Stimulated activated CD8-positive, alpha-beta memory T cell treated with anti-CD3 and anti-CD28 coated beads, Interleukin-15, amount 100 ng/mL, for 48 hours (primary cell): ENCODE data around the gene PPP1R8.
A peak's percentile ranks its signal among the peaks of the same experiment; 100 is the strongest.
"Not testable (repeated sequence)": the region's sequence is repeated elsewhere in the genome, so short reads cannot be mapped to it uniquely, and the experiment has no call there.

Experiments
- DNase-seq, 2 donors: peaks; one replicate each; pipeline ENCODE4 v3.0.0-alpha.2; 2020; ENCODE audit warnings: low read depth in 2 of 2

PPP1R8 gene

DNA sequence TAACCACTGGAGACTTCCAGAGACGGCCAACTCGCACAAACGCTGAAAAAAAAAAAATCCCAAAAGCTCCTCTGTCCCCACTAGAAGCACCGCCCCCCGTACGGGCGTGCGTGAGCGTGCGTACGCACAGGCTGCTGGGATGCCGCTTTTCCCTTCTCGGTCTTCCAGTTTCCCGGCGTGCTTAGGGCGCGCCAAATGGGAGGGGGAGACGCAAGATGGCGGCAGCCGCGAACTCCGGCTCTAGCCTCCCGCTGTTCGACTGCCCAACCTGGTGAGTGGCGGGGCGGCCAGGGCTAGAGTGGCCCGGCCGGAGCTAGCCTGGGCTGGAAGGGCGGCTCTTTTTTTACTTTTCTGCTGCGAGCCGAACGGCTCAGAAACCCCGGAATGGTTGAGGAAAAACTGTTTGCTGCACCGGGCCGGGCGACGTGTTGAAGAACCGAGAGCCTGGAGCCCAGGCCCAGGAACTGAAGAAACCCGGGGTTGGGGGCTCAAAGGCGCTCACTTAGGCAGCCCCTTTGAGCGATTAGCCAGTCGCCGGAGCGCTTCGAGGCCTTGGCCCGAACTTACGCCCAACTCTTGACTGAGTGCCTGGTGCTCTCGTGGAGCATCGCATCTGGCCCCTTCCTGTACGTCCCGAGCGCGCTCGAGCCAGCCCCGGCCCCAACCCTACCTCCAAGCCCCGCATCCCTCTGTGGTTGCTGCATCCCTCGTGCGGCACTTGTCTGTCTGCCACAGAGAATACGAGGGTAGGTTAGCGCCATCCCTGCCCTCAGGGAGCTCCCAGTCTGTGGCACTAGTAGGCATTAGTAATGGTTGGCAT, at the start of gene PPP1R8:
Gene PPP1R8, plus strand, starts transcription at position 162 of the 820 bp plus-strand sequence. Its CDS starts 54 bp downstream, at position 216.
- peak; percentile 87 to 91 for DNase-seq

DNA sequence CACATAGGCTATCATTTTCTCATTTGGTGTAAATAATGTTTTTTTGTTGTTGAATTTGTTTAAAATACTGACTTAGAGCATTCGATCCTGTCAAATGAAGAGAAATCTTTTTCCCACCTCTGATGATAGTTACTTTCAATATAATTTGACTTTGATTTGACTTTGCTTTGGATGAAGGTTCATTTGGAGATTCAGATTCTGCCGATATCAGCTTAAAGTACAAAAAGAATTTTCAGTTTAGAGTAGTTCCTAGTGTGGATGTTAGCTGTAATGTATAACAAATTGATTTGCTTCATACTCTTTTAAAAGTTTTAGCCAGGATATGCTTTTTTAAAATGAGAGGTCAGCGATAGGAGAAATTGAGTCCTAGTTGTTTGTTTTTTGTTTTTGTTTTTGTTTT, 47.6 kb upstream of the PPP1R8 start:
- DNase-seq: no peak

DNA sequence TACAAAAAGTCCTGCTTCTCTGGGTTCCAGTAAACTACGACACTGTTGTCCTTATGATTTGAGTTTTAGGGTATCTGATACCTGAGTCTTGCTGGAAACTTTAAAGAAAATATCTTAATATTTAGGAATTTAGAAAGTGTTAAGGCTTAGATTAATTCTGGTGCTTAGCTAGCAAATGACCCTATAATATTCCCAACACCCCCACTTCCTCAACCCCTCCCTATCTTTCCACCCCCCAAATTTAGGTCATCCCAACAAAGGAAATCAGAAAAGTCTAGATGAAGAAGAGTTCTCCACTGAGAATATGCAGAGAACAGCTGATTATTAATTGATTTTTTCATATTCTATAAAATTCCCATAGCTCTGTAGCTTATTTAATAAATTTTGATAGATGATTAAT, 45.9 kb upstream of the PPP1R8 start:
- no peak for DNase-seq

DNA sequence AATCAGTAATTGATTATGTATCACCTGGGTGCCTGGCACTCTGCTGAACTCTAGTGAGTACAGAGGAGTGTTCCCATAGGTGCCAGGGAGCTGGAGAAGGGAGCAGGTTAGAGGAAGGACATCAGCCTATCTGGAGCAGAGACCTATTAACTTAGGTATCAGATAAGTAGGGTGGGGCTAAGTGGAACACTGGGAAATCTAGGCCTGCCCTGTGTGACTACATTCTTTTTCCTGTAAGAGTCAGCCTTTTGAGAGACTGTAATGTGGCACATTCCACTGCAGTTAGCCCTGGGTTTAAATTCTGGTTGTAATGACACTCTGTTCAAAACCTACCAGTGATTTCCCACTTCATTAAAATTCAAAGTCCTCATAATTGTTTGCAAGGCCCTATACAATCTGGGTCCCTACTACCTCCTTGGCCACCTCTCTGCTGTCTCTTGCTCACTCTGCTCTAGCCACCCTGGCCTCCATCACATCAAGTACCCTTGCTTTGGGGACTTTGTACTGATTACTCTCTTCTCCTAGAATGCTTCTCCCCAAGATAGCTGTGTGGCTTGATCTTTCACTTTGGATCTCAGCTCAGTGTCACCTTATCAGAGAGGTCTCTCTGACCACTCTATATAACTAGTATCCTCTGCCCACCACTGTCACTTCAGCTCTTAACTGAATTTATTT, 44.7 kb upstream of the PPP1R8 start:
- no peak for DNase-seq

DNA sequence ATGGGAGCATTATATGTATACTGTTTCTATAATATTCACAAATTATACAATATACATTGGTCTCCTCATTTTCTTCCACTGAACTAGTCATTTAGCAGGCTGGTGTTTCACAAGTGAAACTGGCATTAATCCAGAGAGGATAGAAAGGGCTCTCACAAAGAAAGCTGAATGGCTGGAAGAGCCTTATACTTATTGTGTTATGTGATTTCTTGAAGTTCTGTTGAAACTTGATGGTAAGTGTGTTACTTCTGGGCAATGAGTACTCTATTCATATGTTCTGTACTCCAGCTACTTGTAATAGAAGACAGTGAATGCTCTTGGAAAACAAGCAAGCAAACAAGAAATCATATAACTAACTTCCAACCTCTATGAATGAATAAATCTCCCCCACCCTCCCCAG, 42.7 kb upstream of the PPP1R8 start:
- DNase-seq: no peak

DNA sequence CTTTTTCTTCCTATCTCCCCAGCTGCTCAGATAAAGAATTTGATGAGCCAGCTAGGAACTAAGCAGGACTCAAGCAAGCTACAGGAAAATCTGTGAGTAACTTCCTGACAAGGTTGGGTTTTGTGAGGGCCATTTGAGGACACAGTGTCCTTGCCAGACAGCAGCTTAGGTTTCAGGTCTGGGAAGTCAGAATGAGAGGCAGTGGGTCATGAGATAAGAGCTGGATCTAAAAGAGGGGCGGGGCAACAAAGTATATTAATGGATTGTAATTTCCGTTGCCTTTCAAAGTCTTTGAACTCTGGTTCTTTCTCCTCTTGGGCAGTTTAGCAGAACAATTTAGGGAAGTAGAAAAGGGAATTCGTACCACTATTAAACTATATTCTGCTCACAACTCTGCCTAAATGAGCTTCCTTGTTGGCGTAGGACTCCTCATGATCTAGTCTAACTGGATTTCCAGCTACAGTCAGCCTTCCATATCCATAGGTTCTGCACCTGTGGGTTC, 41.0 kb upstream of the PPP1R8 start:
- no peak for DNase-seq

DNA sequence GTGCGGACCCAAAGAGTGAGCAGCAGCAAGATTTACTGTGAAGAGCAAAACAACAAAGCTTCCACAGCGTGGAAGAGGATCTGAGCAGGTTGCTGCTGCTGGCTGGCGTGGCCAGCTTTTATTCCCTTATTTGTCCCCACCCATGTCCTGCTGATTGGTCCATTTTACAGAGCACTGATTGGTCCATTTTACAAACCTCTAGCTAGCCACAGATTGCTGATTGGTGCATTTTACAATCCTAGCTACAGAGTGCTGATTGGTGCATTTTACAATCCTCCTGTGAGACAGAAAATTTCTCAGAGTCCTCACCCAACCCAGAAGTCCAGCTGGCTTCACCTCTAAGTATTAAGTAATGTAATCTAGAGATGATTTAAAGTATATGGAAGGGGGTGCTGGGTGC, 40.3 kb upstream of the PPP1R8 start:
- not testable (repeated sequence) for DNase-seq

DNA sequence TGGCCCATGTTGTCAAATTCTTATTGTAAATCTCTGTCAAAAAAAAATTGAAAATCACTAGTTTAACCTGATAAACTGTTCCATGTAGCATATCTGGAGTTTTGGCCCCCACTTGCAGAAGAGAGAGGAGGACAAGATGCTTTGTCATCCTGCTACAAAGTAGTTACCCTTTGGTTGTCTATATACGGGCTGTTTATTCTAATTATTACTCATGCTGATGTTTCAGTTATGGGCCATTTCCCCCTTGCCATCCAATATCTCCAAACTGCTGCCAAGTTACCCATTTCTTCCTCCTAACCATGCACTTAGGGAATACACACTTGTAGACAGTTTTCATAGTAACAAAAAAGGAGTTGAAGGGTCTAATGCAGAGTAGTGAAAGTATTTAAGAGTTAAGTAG, 35.0 kb upstream of the PPP1R8 start:
- DNase-seq: no peak

DNA sequence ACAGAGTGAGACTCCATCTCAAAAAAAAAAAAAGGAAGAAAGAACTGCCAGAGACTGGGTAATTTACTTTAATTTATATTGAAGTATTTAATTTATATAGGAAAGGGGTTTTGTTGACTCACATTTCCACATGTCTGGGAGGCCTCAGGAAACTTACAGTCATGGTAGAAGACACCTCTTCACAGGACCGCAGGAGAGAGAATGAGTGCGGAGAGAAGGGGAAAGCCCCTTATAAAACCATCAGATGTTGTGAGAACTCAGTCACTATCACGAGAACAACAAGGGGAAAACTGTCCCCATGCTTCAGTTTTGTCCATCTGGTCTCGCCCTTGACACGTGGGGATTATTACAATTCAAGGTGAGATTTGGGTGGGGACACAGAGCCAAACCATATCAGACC, 25.8 kb upstream of the PPP1R8 start:
- no peak for DNase-seq

DNA sequence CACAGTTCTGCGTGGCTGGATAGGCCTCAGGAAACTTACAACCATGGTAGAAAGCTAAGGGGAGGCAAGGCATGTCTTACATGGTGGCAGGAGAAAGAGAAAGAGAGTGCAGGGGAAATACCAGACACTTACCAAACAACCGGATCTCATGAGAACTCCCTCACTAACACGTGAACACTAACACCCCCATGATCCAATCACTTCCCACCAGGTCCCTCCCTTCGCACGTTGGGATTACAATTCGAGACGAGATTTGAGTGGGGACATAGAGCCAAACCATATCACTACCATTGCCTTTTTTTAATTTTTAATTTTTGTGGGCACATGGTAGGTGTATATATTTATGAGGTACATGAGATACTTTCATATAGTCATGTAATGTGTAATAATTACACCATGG, 23.8 kb upstream of the PPP1R8 start:
- no peak for DNase-seq

DNA sequence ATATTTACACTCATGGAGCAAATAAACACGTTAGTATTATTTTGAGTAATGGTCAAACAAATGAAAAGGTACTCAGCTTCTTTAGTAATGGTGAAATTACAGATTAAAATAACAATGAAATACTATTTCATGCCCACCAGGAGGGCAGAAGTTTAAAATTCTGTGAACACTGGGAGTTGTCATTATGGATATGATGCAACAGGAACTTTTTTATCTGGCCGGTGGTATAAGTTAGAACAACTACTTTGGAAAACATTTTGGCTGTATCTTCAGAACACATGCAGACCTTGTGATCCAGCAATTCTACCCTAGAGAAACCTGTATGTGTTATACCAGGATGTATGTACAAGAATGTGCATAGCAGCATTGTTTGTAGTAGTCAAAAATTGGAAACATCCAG, 23.2 kb upstream of the PPP1R8 start:
- no peak for DNase-seq

DNA sequence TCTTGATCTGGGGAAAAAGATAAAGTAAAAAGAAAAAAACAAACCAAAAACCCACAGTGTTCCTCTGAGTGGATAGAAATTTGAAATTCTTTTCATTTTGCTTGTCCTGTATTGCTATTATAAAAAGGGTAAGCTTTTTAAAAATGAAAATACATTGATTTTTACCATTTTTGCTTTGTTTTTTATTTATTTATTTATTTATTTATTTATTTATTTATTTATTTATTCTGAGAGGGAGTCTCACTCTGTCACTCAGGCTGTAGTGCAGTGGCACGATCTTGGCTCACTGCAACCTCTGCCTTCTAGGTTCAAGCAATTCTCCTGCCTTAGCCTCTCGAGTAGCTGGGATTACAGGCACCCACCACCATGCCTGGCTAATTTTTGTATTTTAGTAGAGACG, 22.5 kb upstream of the PPP1R8 start:
- not testable (repeated sequence) for DNase-seq

DNA sequence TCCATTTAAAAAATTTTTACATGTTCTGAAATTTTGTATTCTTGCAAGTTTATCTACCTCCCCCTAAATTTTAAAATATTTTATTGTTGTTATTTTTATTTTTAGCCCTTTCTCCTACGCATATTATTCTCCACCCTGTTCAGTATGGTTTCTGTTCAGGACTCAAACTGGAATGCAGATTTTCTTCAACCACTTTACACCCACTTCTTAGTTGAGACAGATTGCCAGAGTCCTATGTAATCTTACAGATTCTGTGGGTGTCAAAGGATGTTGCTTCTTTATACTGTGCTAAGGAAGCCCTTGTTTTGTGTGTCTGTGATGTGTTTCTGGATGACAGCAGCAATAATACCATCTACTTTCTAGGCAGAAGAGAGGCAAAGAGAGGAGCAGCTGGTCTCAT, 20.7 kb upstream of the PPP1R8 start:
- no peak for DNase-seq

DNA sequence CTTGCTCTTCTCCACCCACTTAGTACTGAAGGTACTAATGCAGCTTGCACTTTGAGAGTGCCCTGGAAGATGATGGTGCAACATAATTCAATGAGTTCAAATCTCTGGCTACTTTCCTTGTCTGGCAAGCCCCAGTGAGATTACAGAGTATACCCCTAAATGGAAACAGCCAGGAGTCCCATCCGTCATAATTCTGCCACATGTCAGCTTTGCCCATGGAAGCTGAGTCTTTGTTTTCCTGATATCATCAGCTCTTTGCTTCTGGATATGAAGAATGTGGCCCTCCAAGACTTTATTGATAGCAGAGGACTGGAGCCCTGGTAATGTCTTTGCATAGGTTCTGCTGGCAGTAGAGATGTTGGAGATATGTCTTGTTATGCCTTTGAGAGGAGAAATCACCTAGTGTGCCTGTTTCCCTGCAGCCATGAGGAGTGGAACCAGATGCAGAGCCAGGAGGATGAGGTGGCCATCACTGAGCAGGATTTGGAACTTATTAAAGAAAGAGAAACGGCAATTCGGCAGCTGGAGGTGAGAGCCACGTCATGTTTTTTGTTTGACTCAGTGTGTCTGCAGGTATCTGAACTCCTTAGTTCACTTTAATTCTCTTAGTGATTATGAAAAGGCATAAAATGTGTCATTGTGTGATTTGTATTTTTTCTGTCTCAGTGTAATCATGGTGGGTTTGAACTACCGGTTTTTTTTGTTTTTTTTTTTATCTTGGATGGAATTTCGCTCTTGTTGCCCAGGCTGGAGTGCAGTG, 18.7 kb upstream of the PPP1R8 start:
- DNase-seq: no peak

DNA sequence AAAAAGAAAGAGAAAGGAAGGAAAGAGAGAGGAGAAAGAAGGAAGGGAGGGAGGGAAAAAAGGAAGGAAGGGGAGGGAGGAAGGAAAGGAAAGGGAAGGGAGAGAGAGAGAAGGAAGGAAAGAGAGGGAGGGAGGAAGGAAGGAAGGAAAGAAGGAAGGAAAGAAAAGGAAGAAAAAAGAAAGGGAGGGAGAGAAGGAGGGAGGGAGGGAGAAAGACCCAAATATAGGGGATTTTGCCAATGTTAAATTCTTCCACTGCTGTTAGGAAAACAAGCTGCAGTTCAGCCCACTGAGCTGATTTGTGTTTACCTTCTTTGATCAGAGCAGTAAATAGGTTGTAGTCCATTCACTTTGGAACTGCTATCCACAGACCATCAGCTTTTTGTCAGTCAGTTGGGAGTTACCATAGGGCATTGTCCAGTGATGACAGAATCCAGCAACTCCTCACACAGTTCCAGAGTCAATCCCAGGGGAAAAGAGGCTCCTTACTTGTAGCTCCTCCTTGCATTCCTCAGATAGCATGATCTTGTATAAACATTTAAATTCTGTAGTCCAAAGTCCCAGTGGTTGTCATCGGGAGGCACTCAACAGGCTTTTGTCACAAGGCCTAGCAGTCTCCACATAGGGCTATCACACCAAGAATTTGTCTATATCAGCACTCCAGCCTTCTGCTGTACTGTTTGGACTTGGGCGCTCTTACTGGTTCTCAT, 13.5 kb upstream of the PPP1R8 start:
- DNase-seq: no peak

DNA sequence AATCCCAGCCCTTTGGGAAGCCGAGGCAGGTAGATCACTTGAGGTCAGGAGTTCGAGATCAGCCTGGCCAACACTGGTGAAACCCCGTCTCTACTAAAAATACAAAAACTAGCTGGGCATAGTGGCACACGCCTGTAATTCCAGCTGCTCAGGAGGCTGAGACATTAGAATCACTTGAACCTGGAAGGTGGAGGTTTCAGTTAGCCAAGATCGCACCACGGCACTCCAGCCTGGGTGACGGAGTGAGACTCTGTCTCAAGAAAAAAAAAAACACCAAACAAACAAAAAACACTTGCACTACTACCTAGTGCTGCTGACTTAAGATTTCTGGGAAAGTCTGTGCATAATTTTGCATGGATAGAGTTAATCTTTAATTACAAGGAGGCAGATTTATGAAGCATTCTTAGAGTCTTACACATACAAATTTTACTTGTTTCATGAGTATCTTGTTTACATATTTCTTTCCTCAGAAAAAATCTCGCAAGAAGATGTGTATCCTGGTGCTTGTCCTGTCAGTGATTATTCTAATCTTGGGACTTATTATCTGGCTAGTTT, 8.7 kb upstream of the PPP1R8 start:
- no peak for DNase-seq

DNA sequence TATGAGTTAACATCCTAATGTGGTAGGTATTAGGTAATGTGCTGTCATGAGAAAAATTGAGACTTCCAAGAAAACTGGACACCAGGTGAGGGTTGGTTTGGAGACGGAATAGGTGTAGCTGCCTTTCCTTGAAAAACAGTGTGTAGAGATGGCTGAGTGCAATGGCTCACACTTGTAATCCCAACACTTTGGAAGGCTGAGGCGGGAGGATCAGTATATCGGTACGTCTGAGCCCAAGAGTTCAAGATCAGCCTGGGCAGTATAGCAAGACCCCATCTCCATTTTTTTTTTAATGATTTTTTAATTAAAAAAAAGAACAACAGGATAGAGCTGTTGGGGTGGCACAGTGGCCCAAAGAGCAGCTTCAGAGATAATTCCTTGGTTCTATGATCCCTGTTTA, 6.8 kb upstream of the PPP1R8 start:
- DNase-seq: no peak

DNA sequence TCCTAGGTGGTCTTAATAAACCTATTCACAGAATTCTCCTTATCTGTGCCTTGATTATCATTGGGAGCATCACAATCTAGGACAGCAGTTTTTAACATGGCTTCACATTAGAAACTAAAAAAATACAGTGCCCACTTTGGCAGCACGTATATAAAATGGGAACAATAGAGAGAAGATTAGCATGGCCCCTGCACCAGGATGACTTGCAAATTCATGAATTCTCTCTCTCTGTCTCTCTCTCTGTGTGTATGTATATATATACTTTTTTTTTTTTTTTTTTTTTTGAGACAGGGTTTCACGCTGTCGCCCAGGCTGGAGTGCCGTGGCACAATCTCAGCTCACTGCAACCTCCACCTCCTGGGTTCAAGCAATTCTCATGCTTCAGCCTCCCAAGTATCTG, 6.2 kb upstream of the PPP1R8 start:
- DNase-seq: no peak

DNA sequence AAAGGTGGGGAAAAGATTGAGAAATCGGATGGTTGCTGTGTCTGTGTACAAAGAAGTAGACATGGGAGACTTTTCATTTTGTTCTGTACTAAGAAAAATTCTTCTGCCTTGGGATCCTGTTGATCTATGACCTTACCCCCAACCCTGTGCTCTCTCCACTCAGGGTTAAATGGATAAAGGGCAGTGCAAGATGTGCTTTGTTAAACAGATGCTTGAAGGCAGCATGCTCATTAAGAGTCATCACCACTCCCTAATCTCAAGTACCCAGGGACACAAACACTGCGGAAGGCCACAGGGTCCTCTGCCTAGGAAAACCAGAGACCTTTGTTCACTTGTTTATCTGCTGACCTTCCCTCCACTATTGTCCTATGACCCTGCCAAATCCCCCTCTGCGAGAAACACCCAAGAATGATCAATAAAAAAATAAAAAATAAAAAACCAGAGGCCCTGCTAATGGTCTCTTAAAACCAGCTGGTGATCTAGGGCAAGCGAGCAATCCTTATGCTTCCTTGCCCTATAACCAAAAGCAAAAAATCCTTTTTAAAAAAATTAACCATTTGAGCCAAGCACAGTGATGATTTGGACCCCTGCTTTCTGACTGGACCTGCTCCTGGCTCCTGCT, 1.1 kb upstream of the PPP1R8 start:
- not testable (repeated sequence) for DNase-seq

DNA sequence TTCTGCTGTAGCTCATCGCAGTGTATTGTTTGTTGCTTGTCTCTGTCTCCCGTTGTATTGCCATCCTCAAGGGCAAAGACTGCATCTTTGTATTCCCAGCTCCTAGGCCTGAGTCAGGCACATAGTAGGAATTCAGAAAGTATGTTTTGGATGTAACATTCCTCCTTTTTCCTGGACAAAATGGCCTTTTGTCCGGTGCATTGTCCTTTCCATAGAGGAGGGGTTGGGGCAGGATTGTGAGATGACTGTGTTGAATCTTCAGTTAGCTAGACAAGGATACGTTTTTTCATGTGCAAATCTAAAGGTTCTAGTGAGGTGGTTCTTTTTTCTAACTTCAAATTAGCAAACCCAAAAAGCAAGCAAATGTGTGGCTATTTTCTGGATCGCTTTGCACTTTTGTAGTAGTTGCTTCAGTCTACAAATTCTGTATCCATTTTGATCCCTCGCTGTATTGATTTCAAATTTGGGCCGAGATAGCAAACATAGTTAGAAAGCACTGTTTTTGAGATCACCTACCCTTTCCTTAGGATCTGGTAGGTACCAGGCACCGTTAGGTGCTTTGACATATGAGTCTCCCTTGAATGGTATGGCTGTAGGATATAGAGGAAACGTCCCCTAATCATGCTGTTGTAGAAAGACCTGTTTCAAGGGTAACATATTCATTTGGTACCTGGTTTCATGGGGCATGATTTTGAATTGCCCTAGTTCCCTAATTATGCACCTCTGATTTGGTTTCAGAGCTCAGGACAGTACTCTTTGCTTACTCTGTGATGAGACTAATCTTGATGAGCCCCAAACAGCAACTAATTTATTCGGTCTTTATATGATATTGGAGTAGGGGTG, 1.2 kb downstream of the PPP1R8 start:
- no peak for DNase-seq
